H9 (cell line): ENCODE measurements around the gene TMC1. TPM values are rescaled to one million over a fixed set of nuclear protein-coding genes. Genes with fewer than 3 reads are reported as not detected.
"Not testable (repeated sequence)": the region's sequence is repeated elsewhere in the genome, so short reads cannot be mapped to it uniquely, and the experiment has no call there.

Source experiments
- DNase-seq: peaks from one replicate; pipeline ENCODE4 v3.0.0-alpha.2; 2017
- H2AFZ ChIP-seq: one replicate; pipeline ENCODE4 v1.6.1; 2013; ENCODE audit warnings: mild to moderate bottlenecking, low read length, control low read depth, moderate library complexity
- H2AK5ac ChIP-seq: 2 replicates; pipeline ENCODE4 v1.6.1; 2013; ENCODE audit warnings: low read length, control low read depth, mixed read lengths; ENCODE audit not compliant: insufficient read length
- H2BK120ac ChIP-seq: one replicate; pipeline ENCODE4 v1.6.1; 2013; ENCODE audit warnings: low read depth, mild to moderate bottlenecking, low read length, control low read depth, inconsistent platforms; ENCODE audit not compliant: poor library complexity, severe bottlenecking
- H2BK12ac ChIP-seq: 2 replicates; pipeline ENCODE4 v1.6.1; 2013; ENCODE audit warnings: low read length, control low read depth, mixed read lengths, low read depth; ENCODE audit not compliant: insufficient read length
- H2BK15ac ChIP-seq: 2 replicates; pipeline ENCODE4 v1.6.1; 2013; ENCODE audit warnings: low read depth, low read length, control low read depth
- H2BK20ac ChIP-seq: one replicate; pipeline ENCODE4 v1.6.1; 2013; ENCODE audit warnings: low read depth, mild to moderate bottlenecking, low read length, control low read depth, inconsistent platforms; ENCODE audit not compliant: poor library complexity, severe bottlenecking
- H2BK5ac ChIP-seq: 2 replicates; pipeline ENCODE4 v1.6.1; 2013; ENCODE audit warnings: low read length, control low read depth, mixed read lengths; ENCODE audit not compliant: insufficient read length
- H3K14ac ChIP-seq: 2 replicates; pipeline ENCODE4 v1.6.1; 2013; ENCODE audit warnings: low read length, control low read depth; ENCODE audit not compliant: insufficient read depth
- H3K18ac ChIP-seq: 2 replicates; pipeline ENCODE4 v1.6.1; 2013; ENCODE audit warnings: low read depth, mild to moderate bottlenecking, mixed read lengths, low read length, control low read depth; ENCODE audit not compliant: insufficient read length
- H3K23ac ChIP-seq: 2 replicates; pipeline ENCODE4 v1.6.1; 2013; ENCODE audit warnings: low read length, control low read depth, mixed read lengths, low read depth; ENCODE audit not compliant: insufficient read length
- H3K23me2 ChIP-seq: 2 replicates; pipeline ENCODE4 v1.6.1; 2013; ENCODE audit warnings: low read depth, mild to moderate bottlenecking, mixed read lengths, low read length, control low read depth; ENCODE audit not compliant: insufficient read length, poor library complexity, severe bottlenecking
- H3K27ac ChIP-seq: 2 replicates; pipeline ENCODE4 v1.5.1; 2013; ENCODE audit warnings: low read length, control low read depth, mixed read lengths, low read depth; ENCODE audit not compliant: insufficient read length
- H3K27me3 ChIP-seq: 2 replicates; pipeline ENCODE4 v1.6.1; 2013; ENCODE audit warnings: low read length, control low read depth, inconsistent platforms; ENCODE audit not compliant: insufficient read depth
- H3K4ac ChIP-seq: 2 replicates; pipeline ENCODE4 v1.6.1; 2013; ENCODE audit warnings: low read depth, mild to moderate bottlenecking, control low read depth, inconsistent platforms, low read length, moderate library complexity
- H3K4me1 ChIP-seq: 2 replicates; pipeline ENCODE4 v1.6.1; 2013; ENCODE audit warnings: low read length, control low read depth, inconsistent platforms; ENCODE audit not compliant: insufficient read depth
- H3K4me2 ChIP-seq: 2 replicates; pipeline ENCODE4 v1.6.1; 2013; ENCODE audit warnings: low read length, control low read depth, mixed read lengths; ENCODE audit not compliant: insufficient read length, insufficient read depth
- H3K56ac ChIP-seq: 2 replicates; pipeline ENCODE4 v1.6.1; 2013; ENCODE audit warnings: low read depth, mild to moderate bottlenecking, mixed read lengths, low read length, control low read depth; ENCODE audit not compliant: insufficient read length
- H3K79me1 ChIP-seq: 2 replicates; pipeline ENCODE4 v1.6.1; 2013; ENCODE audit warnings: low read depth, mild to moderate bottlenecking, moderate library complexity, low read length, control low read depth, inconsistent platforms; ENCODE audit not compliant: insufficient read depth, poor library complexity, severe bottlenecking
- H3K79me2 ChIP-seq: 2 replicates; pipeline ENCODE4 v1.6.1; 2013; ENCODE audit warnings: low read length, control low read depth, inconsistent platforms; ENCODE audit not compliant: insufficient read depth
- H3K9ac ChIP-seq: 2 replicates; pipeline ENCODE4 v1.6.1; 2013; ENCODE audit warnings: low read length, control low read depth, mixed read lengths; ENCODE audit not compliant: insufficient read length; ENCODE audit errors: extremely low read depth
- H3K9me3 ChIP-seq: one replicate; pipeline ENCODE4 v1.6.1; 2013; ENCODE audit warnings: low read depth, low read length, inconsistent platforms; ENCODE audit not compliant: control insufficient read depth
- H3T11ph ChIP-seq: one replicate; pipeline ENCODE4 v1.6.1; 2013; ENCODE audit warnings: mild to moderate bottlenecking, low read length, control low read depth, inconsistent platforms
- H4K20me1 ChIP-seq: one replicate; pipeline ENCODE4 v1.6.1; 2013; ENCODE audit not compliant: control insufficient read depth, insufficient read length, insufficient read depth
- H4K5ac ChIP-seq: 2 replicates; pipeline ENCODE4 v1.6.1; 2013; ENCODE audit warnings: low read depth, mild to moderate bottlenecking, mixed read lengths, low read length, control low read depth; ENCODE audit not compliant: insufficient read length
- H4K8ac ChIP-seq: replicated peaks from 2 replicates; pipeline ENCODE4 v1.6.1; 2013; ENCODE audit warnings: low read length, control low read depth, mixed read lengths, low read depth; ENCODE audit not compliant: insufficient read length
- H4K91ac ChIP-seq: 2 replicates; pipeline ENCODE4 v1.6.1; 2013; ENCODE audit warnings: low read depth, mild to moderate bottlenecking, moderate library complexity, mixed read lengths, low read length, control low read depth; ENCODE audit not compliant: insufficient read length
- H3K27ac Mint-ChIP-seq, 3 experiments: 2 replicates in 2 of 3; 3 replicates in 1 of 3; pipeline ENCODE4 v1.8.0; 2020 to 2021; ENCODE audit warnings: mixed read lengths in 3 of 3, mild to moderate bottlenecking in 1 of 3, moderate library complexity in 1 of 3
- H3K27me3 Mint-ChIP-seq: 2 replicates; pipeline ENCODE4 v1.8.0; 2021; ENCODE audit warnings: low read depth, mild to moderate bottlenecking, moderate library complexity, mixed read lengths
- H3K36me3 Mint-ChIP-seq, 3 experiments: 2 replicates in 2 of 3; 3 replicates in 1 of 3; pipeline ENCODE4 v1.8.0; 2020 to 2021; ENCODE audit warnings: low read depth in 3 of 3, mixed read lengths in 3 of 3; ENCODE audit not compliant: insufficient read depth in 1 of 3
- H3K4me1 Mint-ChIP-seq, 2 experiments: 2 replicates each; pipeline ENCODE4 v1.8.0; 2020; ENCODE audit warnings: mixed read lengths in 2 of 2
- H3K4me3 Mint-ChIP-seq, 2 experiments: 2 replicates in 1 of 2; 3 replicates in 1 of 2; pipeline ENCODE4 v1.8.0; 2020 to 2021; ENCODE audit warnings: mild to moderate bottlenecking in 2 of 2, mixed read lengths in 2 of 2, moderate library complexity in 1 of 2
- H3K9me3 Mint-ChIP-seq, 2 experiments: 2 replicates in 1 of 2; 3 replicates in 1 of 2; pipeline ENCODE4 v1.8.0; 2020; ENCODE audit warnings: mild to moderate bottlenecking in 2 of 2, mixed read lengths in 2 of 2, moderate library complexity in 1 of 2
- CTCF ChIP-seq: fragments of 200-600 bp; sonication (generic); conservative IDR thresholded peaks from 3 replicates; pipeline ENCODE4 v1.8.0; 2021; ENCODE audit warnings: antibody characterized with exemption, mild to moderate bottlenecking
- WGBS: extraction: QIAGEN DNeasy Blood & Tissue Kit; methylation state at CpG from one replicate; pipeline ENCODE4 v1.1.7; 2013; ENCODE audit warnings: missing lambda C conversion rate, low lambda C conversion rate, mixed read lengths; ENCODE audit not compliant: insufficient read length; ENCODE audit errors: extremely low coverage; 5-methylcytosine and 5-hydroxymethylcytosine counted together
- total RNA-seq: library from RNA; stranded (reverse); gene quantifications from 2 replicates; pipeline ENCODE4 v1.2.1, GENCODE V29; 2021

Gene TMC1
- total RNA-seq, 1 experiment from 2014 or later: 2.4 TPM

- H3K36me3 Mint-ChIP-seq: no peaks in the 10 kb centered on the region
- Histone ChIP-seq H3K18ac (no peak overlapping the region), H4K8ac (no peak overlapping the region), H2AK5ac (no peak overlapping the region), H3K9me3 (no peaks in the 10 kb centered on the region), H3K4ac (no peak overlapping the region), H3K27me3 (no peaks in the 10 kb centered on the region), H3K23ac (no peak overlapping the region), H2AFZ (no peak overlapping the region), H3K4me2 (no peak overlapping the region), H3K79me2 (no peaks in the 10 kb centered on the region), H3K27ac (no peak overlapping the region), H3K56ac (no peak overlapping the region), H3T11ph (no peak overlapping the region), H2BK15ac (no peak overlapping the region), H2BK5ac (no peak overlapping the region), H4K5ac (no peak overlapping the region), H3K79me1 (no peaks in the 10 kb centered on the region), H2BK20ac (no peak overlapping the region), H2BK12ac (no peak overlapping the region), H3K4me1 (no peaks in the 10 kb centered on the region; the same call in 1 of the 2 replicates), H4K91ac (no peak overlapping the region), H3K14ac (no peak overlapping the region), H4K20me1 (no peaks in the 10 kb centered on the region), H2BK120ac (no peak overlapping the region), H3K23me2 (no peaks in the 10 kb centered on the region), H3K9ac (no peak overlapping the region)
- DNase-seq: no peak
- H3K4me1 Mint-ChIP-seq: peaks cover 7 to 11% of the 10 kb centered on the region in 2 experiments
- H3K4me3 Mint-ChIP-seq: no peak overlapping the region
- TF ChIP-seq CTCF: no peak
- no CpG with 5 or more reads among the region's 1 CpG for WGBS
- H3K27ac Mint-ChIP-seq: no peak overlapping the region; a peak in 1 of 7 replicates
- H3K27me3 Mint-ChIP-seq: no peaks in the 10 kb centered on the region
- H3K9me3 Mint-ChIP-seq: no peaks in the 10 kb centered on the region
Measured at GRCh38 chr9:72509635-72510034, 11.8 kb upstream of the TMC1 start.

- H3K27me3 Mint-ChIP-seq, H3K27ac Mint-ChIP-seq, H3K27ac ChIP-seq: not testable (repeated sequence)
Measured at GRCh38 chr9:72521011-72521410, 397 bp upstream of the TMC1 start.

More at GRCh38 chr9:72521011-72521410, 397 bp upstream of the TMC1 start:
- not testable (repeated sequence) for H3K4ac ChIP-seq, H2AFZ ChIP-seq, H3K79me1 ChIP-seq, H3K36me3 Mint-ChIP-seq, H2BK5ac ChIP-seq, H2BK12ac ChIP-seq, H3K4me3 Mint-ChIP-seq, H3K14ac ChIP-seq, H3K4me1 ChIP-seq, H4K20me1 ChIP-seq, H3T11ph ChIP-seq, H3K56ac ChIP-seq, H4K8ac ChIP-seq, DNase-seq, H4K91ac ChIP-seq, H3K79me2 ChIP-seq, H3K18ac ChIP-seq, H2BK15ac ChIP-seq, H2BK20ac ChIP-seq, H3K9ac ChIP-seq, H3K27me3 ChIP-seq, H2AK5ac ChIP-seq, H3K9me3 ChIP-seq, H2BK120ac ChIP-seq, H3K4me2 ChIP-seq, H3K23ac ChIP-seq, H4K5ac ChIP-seq, H3K23me2 ChIP-seq, H3K9me3 Mint-ChIP-seq
- WGBS: no CpG with 5 or more reads among the region's 9 CpGs
- peaks cover 8 to 20% of the 10 kb centered on the region in 2 experiments for H3K4me1 Mint-ChIP-seq
